Measurements from ENCODE around the gene SLC35F4. TPM values are rescaled to one million over a fixed set of nuclear protein-coding genes. Genes with fewer than 3 reads are reported as not detected.

Gene SLC35F4
- total and polyA plus RNA-seq, 5 donors from 2014 or later: not detected

DNA sequence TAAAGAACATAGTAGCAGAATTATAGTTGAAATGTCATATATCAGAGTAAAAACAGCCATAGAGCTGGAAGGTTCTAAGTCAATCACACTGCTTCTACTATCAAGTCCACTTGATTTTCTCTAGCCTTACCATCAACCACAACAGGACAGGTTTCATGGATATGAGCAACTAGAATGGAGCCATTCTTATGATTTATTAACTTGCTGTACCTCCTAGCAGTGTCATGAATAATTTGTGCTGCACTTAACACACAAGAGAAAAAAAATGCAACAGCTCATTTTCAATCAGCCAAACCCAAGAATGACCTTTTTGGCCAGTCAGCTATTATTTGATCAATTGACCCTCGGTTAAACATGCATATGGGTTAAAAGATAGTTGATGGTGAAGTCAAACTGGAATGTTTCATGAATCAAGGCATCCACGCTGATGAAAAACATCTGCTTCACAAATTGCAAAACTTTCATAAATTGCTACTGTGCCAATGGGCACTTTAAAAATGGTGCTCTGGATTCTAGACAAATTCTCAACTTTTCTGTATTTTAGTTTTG, 316.8 kb downstream of the SLC35F4 start:
- Mint-ChIP-seq H3K36me3 (no peaks in the 10 kb centered on the region), H3K27me3 (no peaks in the 10 kb centered on the region), H3K9me3 (peaks cover 0 to 27% (median 7%) of the 10 kb centered on the region in 7 donors), H3K27ac (no peak overlapping the region), H3K4me3 (no peak overlapping the region), H3K4me1 (no peaks in the 10 kb centered on the region)
- Histone ChIP-seq H3K4me3 (ENCODE audit: low read depth, low read length) (no peak overlapping the region), H3K4me1 (ENCODE audit: control insufficient read depth, insufficient read depth, low read length, poor library complexity, severe bottlenecking) (no peaks in the 10 kb centered on the region), H3K9me3 (ENCODE audit: control insufficient read depth in 2 of 2, low read length in 2 of 2) (peaks cover 5 to 8% of the 10 kb centered on the region in 2 experiments), H3K36me3 (ENCODE audit: control insufficient read depth, insufficient read depth, low read length) (no peaks in the 10 kb centered on the region), H3K27me3 (ENCODE audit: control insufficient read depth, insufficient read depth, low read length) (no peaks in the 10 kb centered on the region), H3K27ac (ENCODE audit: insufficient read depth, low read length, poor library complexity, severe bottlenecking) (no peak overlapping the region)
- ATAC-seq (ENCODE audit: low read depth in 2 of 2) (no peak), DNase-seq (no peak)

GRCh38 chr14:57547131-57547530, 318.8 kb downstream of the SLC35F4 start:
- no peaks in the 10 kb centered on the region for H3K4me1 Mint-ChIP-seq
- no peak overlapping the region for H3K4me3 ChIP-seq (ENCODE audit: low read depth, low read length)
- no peak overlapping the region for H3K27ac Mint-ChIP-seq
- peaks cover 4 to 5% of the 10 kb centered on the region in 2 experiments for H3K9me3 ChIP-seq (ENCODE audit: control insufficient read depth in 2 of 2, low read length in 2 of 2)
- H3K4me1 ChIP-seq (ENCODE audit: control insufficient read depth, insufficient read depth, low read length, poor library complexity, severe bottlenecking): no peaks in the 10 kb centered on the region
- no peak overlapping the region for H3K4me3 Mint-ChIP-seq
- ATAC-seq (ENCODE audit: low read depth in 2 of 2) (no peak), DNase-seq (no peak)
- H3K9me3 Mint-ChIP-seq: peaks cover 0 to 39% (median 13%) of the 10 kb centered on the region in 7 donors
- H3K27ac ChIP-seq (ENCODE audit: insufficient read depth, low read length, poor library complexity, severe bottlenecking): no peak overlapping the region
- no peaks in the 10 kb centered on the region for H3K27me3 Mint-ChIP-seq
- H3K36me3 Mint-ChIP-seq: no peaks in the 10 kb centered on the region
- no peaks in the 10 kb centered on the region for H3K36me3 ChIP-seq (ENCODE audit: control insufficient read depth, insufficient read depth, low read length)
- H3K27me3 ChIP-seq (ENCODE audit: control insufficient read depth, insufficient read depth, low read length): no peaks in the 10 kb centered on the region

GRCh38 chr14:57533214-57533613, 332.7 kb downstream of the SLC35F4 start:
- Mint-ChIP-seq H3K27ac (no peak overlapping the region), H3K4me1 (no peaks in the 10 kb centered on the region), H3K9me3 (peaks cover 0 to 7% (median 4%) of the 10 kb centered on the region in 7 donors), H3K27me3 (no peaks in the 10 kb centered on the region), H3K4me3 (no peak overlapping the region), H3K36me3 (no peaks in the 10 kb centered on the region)
- Histone ChIP-seq H3K36me3 (ENCODE audit: control insufficient read depth, insufficient read depth, low read length) (no peaks in the 10 kb centered on the region), H3K4me1 (ENCODE audit: control insufficient read depth, insufficient read depth, low read length, poor library complexity, severe bottlenecking) (no peaks in the 10 kb centered on the region), H3K4me3 (ENCODE audit: low read depth, low read length) (no peak overlapping the region), H3K9me3 (ENCODE audit: control insufficient read depth in 2 of 2, low read length in 2 of 2) (no peaks in the 10 kb centered on the region), H3K27ac (ENCODE audit: insufficient read depth, low read length, poor library complexity, severe bottlenecking) (no peak overlapping the region), H3K27me3 (ENCODE audit: control insufficient read depth, insufficient read depth, low read length) (no peaks in the 10 kb centered on the region)
- DNase-seq (peak in 1 of 3 donors; percentile 31), ATAC-seq (ENCODE audit: low read depth in 2 of 2) (no peak)

- peaks cover 4% of the 10 kb centered on the region in 2 experiments for H3K9me3 ChIP-seq (ENCODE audit: control insufficient read depth in 2 of 2, low read length in 2 of 2)
- H3K27ac ChIP-seq (ENCODE audit: insufficient read depth, low read length, poor library complexity, severe bottlenecking): no peak overlapping the region
- no peak for DNase-seq
- Mint-ChIP-seq H3K9me3 (peaks cover 0 to 12% (median 5%) of the 10 kb centered on the region in 7 donors), H3K4me1 (no peaks in the 10 kb centered on the region), H3K36me3 (no peaks in the 10 kb centered on the region), H3K27ac (no peak overlapping the region), H3K27me3 (no peaks in the 10 kb centered on the region), H3K4me3 (no peak overlapping the region)
- no peak for ATAC-seq (ENCODE audit: low read depth in 2 of 2)
- H3K4me1 ChIP-seq (ENCODE audit: control insufficient read depth, insufficient read depth, low read length, poor library complexity, severe bottlenecking): no peaks in the 10 kb centered on the region
- no peaks in the 10 kb centered on the region for H3K27me3 ChIP-seq (ENCODE audit: control insufficient read depth, insufficient read depth, low read length)
- no peaks in the 10 kb centered on the region for H3K36me3 ChIP-seq (ENCODE audit: control insufficient read depth, insufficient read depth, low read length)
- H3K4me3 ChIP-seq (ENCODE audit: low read depth, low read length): no peak overlapping the region
These were observed 335.3 kb downstream of the SLC35F4 start for GRCh38 chr14:57530571-57530970.

DNA sequence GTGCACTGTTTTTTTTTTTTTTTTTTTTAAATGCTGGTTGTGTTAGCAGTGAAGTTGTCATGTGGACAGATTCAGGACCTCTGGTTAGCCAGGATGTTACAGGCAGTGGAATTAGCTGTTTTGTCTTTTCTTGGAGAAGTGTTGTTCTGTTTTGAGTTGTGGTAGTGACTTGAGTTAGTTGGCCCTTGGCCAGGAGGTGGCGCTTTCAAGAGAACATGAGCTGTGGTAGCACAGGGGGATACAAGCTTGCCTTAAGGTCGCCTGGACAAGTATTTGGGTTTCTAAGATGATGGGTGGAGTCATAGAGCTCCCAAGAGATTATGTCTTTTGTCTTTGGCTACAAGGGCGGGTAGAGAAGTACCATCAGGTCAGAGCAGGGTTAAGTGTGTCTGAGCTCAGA, 338.9 kb downstream of the SLC35F4 start:
- no peaks in the 10 kb centered on the region for H3K4me1 Mint-ChIP-seq
- peaks cover 0 to 40% (median 9%) of the 10 kb centered on the region in 7 donors for H3K9me3 Mint-ChIP-seq
- Histone ChIP-seq H3K4me3 (ENCODE audit: low read depth, low read length) (no peak overlapping the region), H3K27me3 (ENCODE audit: control insufficient read depth, insufficient read depth, low read length) (no peaks in the 10 kb centered on the region), H3K9me3 (ENCODE audit: control insufficient read depth in 2 of 2, low read length in 2 of 2) (peaks cover 7% of the 10 kb centered on the region in 2 experiments), H3K27ac (ENCODE audit: insufficient read depth, low read length, poor library complexity, severe bottlenecking) (no peak overlapping the region), H3K36me3 (ENCODE audit: control insufficient read depth, insufficient read depth, low read length) (no peaks in the 10 kb centered on the region), H3K4me1 (ENCODE audit: control insufficient read depth, insufficient read depth, low read length, poor library complexity, severe bottlenecking) (no peaks in the 10 kb centered on the region)
- no peak overlapping the region for H3K27ac Mint-ChIP-seq
- ATAC-seq (ENCODE audit: low read depth in 2 of 2) (no peak), DNase-seq (no peak)
- H3K36me3 Mint-ChIP-seq: no peaks in the 10 kb centered on the region
- H3K27me3 Mint-ChIP-seq: no peaks in the 10 kb centered on the region
- no peak overlapping the region for H3K4me3 Mint-ChIP-seq

GRCh38 chr14:57519043-57519442, 346.8 kb downstream of the SLC35F4 start:
- DNase-seq (no peak), ATAC-seq (ENCODE audit: low read depth in 2 of 2) (no peak)
- H3K4me1 ChIP-seq (ENCODE audit: control insufficient read depth, insufficient read depth, low read length, poor library complexity, severe bottlenecking): no peaks in the 10 kb centered on the region
- Mint-ChIP-seq H3K4me1 (no peaks in the 10 kb centered on the region), H3K36me3 (no peaks in the 10 kb centered on the region), H3K9me3 (peaks cover 0 to 50% (median 24%) of the 10 kb centered on the region in 7 donors), H3K27ac (no peak overlapping the region), H3K27me3 (no peaks in the 10 kb centered on the region), H3K4me3 (no peak overlapping the region)
- no peak overlapping the region for H3K4me3 ChIP-seq (ENCODE audit: low read depth, low read length)
- H3K27ac ChIP-seq (ENCODE audit: insufficient read depth, low read length, poor library complexity, severe bottlenecking): no peak overlapping the region
- H3K9me3 ChIP-seq (ENCODE audit: control insufficient read depth in 2 of 2, low read length in 2 of 2): peaks cover 0 to 3% of the 10 kb centered on the region in 2 experiments
- H3K27me3 ChIP-seq (ENCODE audit: control insufficient read depth, insufficient read depth, low read length): no peaks in the 10 kb centered on the region
- H3K36me3 ChIP-seq (ENCODE audit: control insufficient read depth, insufficient read depth, low read length): no peaks in the 10 kb centered on the region

Measured in CD4-positive, CD25-positive, alpha-beta regulatory T cell (primary cell).